Gastrocnemius medialis (tissue), 4 donors: ENCODE results near the gene LIX1.

Experiments
- CTCF ChIP-seq, 5 experiments: fragments of 450-650 bp in 3 of 5; fragments of 200-600 bp in 2 of 5; sonication (generic) in 2 of 5; IDR thresholded peaks in 4 of 5; conservative IDR thresholded peaks in 1 of 5; 1 replicate in 4 of 5; 2 replicates in 1 of 5; pipeline ENCODE4 v1.5.1; 2016 to 2019; ENCODE audit warnings: antibody characterized with exemption in 5 of 5, mild to moderate bottlenecking in 3 of 5, moderate library complexity in 3 of 5
- POLR2A ChIP-seq, 2 donors: fragments of 450-650 bp; IDR thresholded peaks; one replicate each; pipeline ENCODE4 v1.6.1; 2017; ENCODE audit warnings: antibody characterized with exemption in 2 of 2, mild to moderate bottlenecking in 2 of 2, moderate library complexity in 2 of 2

- no peak for TF ChIP-seq CTCF (IDR thresholded peaks at IDR 0.05 in 4 of 5, conservative IDR thresholded peaks at IDR 0.05 in 1 of 5)
- TF ChIP-seq POLR2A (IDR thresholded peaks at IDR 0.05): no peak
Observed at GRCh38 chr5:97131921-97132320, 10.5 kb downstream of the LIX1 start.
